22Rv1 (cell line): ENCODE measurements around the gene SNRPD2.

Experiments used
- ZFX ChIP-seq: fragments of 450-650 bp; IDR thresholded peaks from 2 replicates; pipeline ENCODE4 v1.6.1; 2017; ENCODE audit warnings: antibody characterized with exemption, borderline replicate concordance
- TF ChIP-seq, protein P1 (sequence below): fragments of 450-650 bp; IDR thresholded peaks from 2 replicates; pipeline ENCODE4 v1.5.1; 2017; ENCODE audit warnings: mild to moderate bottlenecking

DNA sequence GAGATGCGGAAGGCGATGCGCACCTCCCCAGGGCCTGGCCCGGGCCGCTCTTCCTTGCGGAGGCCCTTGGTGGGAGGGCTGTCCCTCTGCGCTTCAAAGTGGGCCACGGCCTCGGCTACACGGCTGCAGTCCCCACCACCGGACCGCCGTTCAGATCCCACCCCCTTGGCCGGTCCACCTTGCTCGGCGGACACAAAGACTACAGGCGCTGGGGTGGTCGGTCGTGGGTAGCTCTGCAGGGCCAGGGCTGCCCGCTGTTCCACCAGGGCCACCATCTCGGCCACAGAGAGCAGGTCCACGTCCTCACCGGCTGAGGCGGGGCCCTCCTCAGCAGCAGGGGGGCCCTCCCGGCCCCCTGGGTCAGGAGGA, 20.9 kb upstream of the SNRPD2 start:
- TF ChIP-seq, protein P1, sequence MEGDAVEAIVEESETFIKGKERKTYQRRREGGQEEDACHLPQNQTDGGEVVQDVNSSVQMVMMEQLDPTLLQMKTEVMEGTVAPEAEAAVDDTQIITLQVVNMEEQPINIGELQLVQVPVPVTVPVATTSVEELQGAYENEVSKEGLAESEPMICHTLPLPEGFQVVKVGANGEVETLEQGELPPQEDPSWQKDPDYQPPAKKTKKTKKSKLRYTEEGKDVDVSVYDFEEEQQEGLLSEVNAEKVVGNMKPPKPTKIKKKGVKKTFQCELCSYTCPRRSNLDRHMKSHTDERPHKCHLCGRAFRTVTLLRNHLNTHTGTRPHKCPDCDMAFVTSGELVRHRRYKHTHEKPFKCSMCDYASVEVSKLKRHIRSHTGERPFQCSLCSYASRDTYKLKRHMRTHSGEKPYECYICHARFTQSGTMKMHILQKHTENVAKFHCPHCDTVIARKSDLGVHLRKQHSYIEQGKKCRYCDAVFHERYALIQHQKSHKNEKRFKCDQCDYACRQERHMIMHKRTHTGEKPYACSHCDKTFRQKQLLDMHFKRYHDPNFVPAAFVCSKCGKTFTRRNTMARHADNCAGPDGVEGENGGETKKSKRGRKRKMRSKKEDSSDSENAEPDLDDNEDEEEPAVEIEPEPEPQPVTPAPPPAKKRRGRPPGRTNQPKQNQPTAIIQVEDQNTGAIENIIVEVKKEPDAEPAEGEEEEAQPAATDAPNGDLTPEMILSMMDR: no peak
- TF ChIP-seq ZFX: no peak
